ENCODE measurements around the gene PSMB9.
A peak's percentile ranks its signal among the peaks of the same experiment; 100 is the strongest.

The PSMB9 gene

GRCh38 chr6:32838114-32838958 is 15.7 kb upstream of the PSMB9 start, which contains the start of gene TAP2:
TSS of gene TAP2 (minus strand) at chr6:32838739. CDS start at chr6:32838233, 506 bp downstream.
- no peak for DNase-seq (ENCODE audit: low read depth)
- peak; percentile 87 for TF ChIP-seq CTCF (conservative IDR thresholded peaks at IDR 0.05; ENCODE audit: low read depth, low read length)
- H3K4me3 ChIP-seq (ENCODE audit: low read length) = peak within 1 kb of the TSS; percentile 85

GRCh38 chr6:32839356-32839755 is 14.6 kb upstream of the PSMB9 start:
- no peak for DNase-seq (ENCODE audit: low read depth)
- no peak for TF ChIP-seq CTCF (conservative IDR thresholded peaks at IDR 0.05; ENCODE audit: low read depth, low read length)
- no peak overlapping the region for H3K4me3 ChIP-seq (ENCODE audit: low read length)

GRCh38 chr6:32840604-32841246 is 13.3 kb upstream of the PSMB9 start:
- no peak for TF ChIP-seq CTCF (conservative IDR thresholded peaks at IDR 0.05; ENCODE audit: low read depth, low read length)
- no peak for DNase-seq (ENCODE audit: low read depth)
- no peak overlapping the region for H3K4me3 ChIP-seq (ENCODE audit: low read length)

- no peak overlapping the region for H3K4me3 ChIP-seq (ENCODE audit: low read length)
- DNase-seq (ENCODE audit: low read depth) = no peak
- TF ChIP-seq CTCF (conservative IDR thresholded peaks at IDR 0.05; ENCODE audit: low read depth, low read length) = no peak
Measured at GRCh38 chr6:32842021-32842650, 11.9 kb upstream of the PSMB9 start.

- no peak for DNase-seq (ENCODE audit: low read depth)
- H3K4me3 ChIP-seq (ENCODE audit: low read length) = no peak overlapping the region
- TF ChIP-seq CTCF (conservative IDR thresholded peaks at IDR 0.05; ENCODE audit: low read depth, low read length) = no peak
Measured at GRCh38 chr6:32842690-32843089, 11.3 kb upstream of the PSMB9 start.

- no peak for TF ChIP-seq CTCF (conservative IDR thresholded peaks at IDR 0.05; ENCODE audit: low read depth, low read length)
- H3K4me3 ChIP-seq (ENCODE audit: low read length) = peak overlapping the region; percentile 88
- DNase-seq (ENCODE audit: low read depth) = no peak
Measured at GRCh38 chr6:32843331-32843978, 10.5 kb upstream of the PSMB9 start.
